ENCODE results near the gene ZNF362. TPM values are rescaled to one million over a fixed set of nuclear protein-coding genes. Genes with fewer than 3 reads are reported as not detected.

ZNF362 gene, protein sequence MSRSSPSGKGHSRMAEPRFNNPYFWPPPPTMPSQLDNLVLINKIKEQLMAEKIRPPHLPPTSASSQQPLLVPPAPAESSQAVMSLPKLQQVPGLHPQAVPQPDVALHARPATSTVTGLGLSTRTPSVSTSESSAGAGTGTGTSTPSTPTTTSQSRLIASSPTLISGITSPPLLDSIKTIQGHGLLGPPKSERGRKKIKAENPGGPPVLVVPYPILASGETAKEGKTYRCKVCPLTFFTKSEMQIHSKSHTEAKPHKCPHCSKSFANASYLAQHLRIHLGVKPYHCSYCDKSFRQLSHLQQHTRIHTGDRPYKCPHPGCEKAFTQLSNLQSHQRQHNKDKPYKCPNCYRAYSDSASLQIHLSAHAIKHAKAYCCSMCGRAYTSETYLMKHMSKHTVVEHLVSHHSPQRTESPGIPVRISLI
- 26.4 and 31.7 TPM in 2 replicates for total RNA-seq (2014; rRNA removed; shearing (Covaris generic))

DNA sequence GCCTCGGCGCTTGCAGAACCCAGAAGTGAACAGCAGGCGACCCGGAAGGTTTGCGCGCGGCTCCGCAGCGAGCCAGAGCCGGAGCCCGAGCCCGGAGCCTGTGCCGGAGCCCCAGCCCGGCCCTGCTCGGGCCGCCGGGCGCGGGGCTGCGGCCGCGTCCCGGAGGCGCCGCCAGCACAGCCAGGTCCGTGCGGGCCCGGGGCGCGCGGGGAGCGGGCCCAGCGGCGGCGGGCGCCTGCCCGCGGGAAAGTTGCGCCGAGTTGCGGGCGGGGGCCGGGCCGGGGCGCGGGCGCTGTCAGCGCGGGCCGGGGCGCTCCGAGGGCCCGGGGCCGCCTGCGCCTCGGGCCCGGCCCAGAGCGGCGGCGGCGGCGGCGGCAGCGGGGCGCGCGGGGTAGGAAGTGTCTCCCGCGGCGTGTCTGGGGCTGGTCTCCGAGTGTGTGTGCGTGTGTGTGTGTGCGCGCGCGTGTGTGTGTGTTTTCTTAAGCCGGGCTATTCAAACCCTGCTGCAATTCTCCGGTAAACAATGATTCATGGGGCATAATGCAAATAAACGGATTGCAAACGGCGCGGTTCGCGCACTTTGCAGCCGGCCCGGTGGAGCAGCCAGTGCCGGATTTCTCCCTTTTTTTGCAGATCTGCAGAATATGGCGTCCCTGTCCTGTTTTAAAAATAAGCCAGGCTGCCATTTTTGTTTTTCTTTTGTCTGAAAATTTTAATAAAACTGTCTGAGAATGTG lies at the start of gene ZNF362:
TSS of gene ZNF362 (plus strand) at position 22 of the 736 bp plus-strand sequence. CDS start 14,083 bp downstream, outside the sequence.
- H3K27me3 ChIP-seq (ENCODE audit: control insufficient read depth, insufficient read depth, low read length), result peaks cover 1% of the 10 kb centered on the region; the same call in 1 of the 2 replicates
- H3K4me3 ChIP-seq (ENCODE audit: insufficient read depth, low read depth, low read length), result peak within 1 kb of the TSS; percentile 75
- no peaks in the 10 kb centered on the region; the same call in 1 of the 2 replicates for H3K36me3 ChIP-seq (replicated peaks; ENCODE audit: control insufficient read depth, insufficient read depth, low read length)
- DNase-seq, result peak; percentile 89

DNA sequence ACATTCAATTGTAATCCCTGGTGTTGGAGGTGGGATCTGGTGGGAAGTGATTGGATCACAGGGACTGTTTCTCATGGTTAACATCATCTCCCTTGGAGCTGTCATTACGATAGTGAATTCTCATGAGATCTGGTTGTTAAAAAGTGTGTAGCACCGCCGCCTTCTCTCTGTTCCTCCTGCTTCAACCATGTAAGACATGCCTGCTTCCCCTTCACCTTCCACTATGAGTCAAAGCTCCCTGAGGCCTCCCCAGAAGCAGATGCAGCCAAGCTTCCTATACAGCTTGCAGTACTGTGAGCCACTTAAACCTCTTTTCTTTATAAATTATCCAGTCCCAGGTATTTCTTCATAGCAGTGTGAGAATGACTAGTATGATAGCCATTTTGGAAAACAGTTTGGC lies 44.3 kb upstream of the ZNF362 start:
- Histone ChIP-seq H3K36me3 (replicated peaks; ENCODE audit: control insufficient read depth, insufficient read depth, low read length) (no peaks in the 10 kb centered on the region), H3K4me3 (ENCODE audit: insufficient read depth, low read depth, low read length) (no peak overlapping the region), H3K27me3 (ENCODE audit: control insufficient read depth, insufficient read depth, low read length) (no peaks in the 10 kb centered on the region)
- DNase-seq, result no peak

DNA sequence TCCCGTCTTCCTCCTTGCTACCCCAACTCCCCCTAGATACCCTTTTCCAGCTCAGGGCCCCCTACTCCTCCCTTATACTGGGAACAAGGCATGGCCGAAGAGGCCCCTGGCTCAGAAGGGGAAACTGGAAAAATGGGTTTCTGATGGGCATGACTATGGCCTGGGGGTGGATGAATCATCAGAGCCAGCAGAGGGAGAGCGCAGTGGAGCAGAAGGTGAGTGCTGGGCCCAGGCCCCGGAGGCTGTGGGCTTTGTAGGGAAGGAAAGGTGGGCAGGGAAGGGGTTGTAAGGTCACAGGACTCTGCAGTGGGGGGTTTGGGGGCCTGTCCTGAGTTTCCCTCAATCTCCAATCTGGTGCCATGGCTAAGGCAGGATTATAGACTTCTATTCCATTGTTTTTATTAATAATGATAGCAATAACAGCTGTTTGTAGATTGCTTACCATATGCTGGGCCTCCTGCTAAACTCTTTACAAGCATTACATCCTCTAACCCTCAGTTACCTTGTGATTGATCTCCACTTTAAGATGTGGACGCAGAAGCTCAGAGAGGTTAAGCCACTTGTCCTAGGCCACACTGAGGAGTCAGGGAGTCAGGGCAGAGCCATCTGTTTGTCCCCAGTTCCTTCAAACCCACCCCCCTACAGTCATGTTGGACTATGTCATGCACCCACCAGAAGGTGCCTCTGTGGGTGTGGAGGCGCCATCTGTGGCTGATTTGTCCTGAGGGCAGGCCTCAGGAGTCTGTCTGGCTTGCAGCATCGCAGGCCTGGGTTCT lies 36.2 kb upstream of the ZNF362 start:
- Histone ChIP-seq H3K36me3 (replicated peaks; ENCODE audit: control insufficient read depth, insufficient read depth, low read length) (no peaks in the 10 kb centered on the region), H3K4me3 (ENCODE audit: insufficient read depth, low read depth, low read length) (no peak overlapping the region), H3K27me3 (ENCODE audit: control insufficient read depth, insufficient read depth, low read length) (no peaks in the 10 kb centered on the region; the same call in 1 of the 2 replicates)
- no peak for DNase-seq

DNA sequence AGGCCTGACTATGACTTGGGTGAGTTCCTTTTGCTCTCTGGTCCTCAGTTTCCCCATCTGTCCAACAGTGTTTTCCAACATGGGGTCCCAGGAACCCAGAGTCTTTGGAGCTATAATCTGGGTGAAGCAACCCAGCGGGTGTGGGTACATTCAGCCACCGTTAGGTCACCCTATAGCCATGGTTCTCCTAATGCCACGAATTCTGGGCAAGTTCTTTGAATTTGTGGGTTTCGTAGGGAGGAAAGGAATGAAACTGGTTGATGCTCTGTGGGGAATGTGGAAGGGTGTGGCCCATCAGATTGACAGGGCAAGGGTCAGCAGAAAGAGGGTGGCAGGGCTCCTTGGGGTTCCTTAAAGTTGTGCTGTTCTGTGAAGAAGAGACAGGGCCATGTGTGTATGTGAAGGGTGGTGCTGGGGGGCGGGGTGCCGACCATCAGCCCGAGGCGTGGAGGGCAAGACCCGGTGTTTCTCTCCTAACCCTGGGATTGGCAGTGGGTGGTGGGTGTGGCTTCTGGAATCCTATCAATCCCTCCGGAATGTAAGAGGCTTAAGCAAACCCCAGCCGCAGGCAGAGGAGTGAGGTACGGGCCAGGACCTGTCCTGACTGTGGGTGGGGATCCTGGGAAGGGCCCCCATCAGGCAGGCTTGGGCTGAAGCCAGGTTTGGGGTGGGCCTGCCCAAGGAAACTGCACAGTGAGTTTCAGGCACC lies 35.5 kb upstream of the ZNF362 start:
- H3K27me3 ChIP-seq (ENCODE audit: control insufficient read depth, insufficient read depth, low read length), result no peaks in the 10 kb centered on the region; the same call in 1 of the 2 replicates
- no peak overlapping the region for H3K4me3 ChIP-seq (ENCODE audit: insufficient read depth, low read depth, low read length)
- peak; percentile 48 for DNase-seq
- H3K36me3 ChIP-seq (replicated peaks; ENCODE audit: control insufficient read depth, insufficient read depth, low read length), result no peaks in the 10 kb centered on the region

DNA sequence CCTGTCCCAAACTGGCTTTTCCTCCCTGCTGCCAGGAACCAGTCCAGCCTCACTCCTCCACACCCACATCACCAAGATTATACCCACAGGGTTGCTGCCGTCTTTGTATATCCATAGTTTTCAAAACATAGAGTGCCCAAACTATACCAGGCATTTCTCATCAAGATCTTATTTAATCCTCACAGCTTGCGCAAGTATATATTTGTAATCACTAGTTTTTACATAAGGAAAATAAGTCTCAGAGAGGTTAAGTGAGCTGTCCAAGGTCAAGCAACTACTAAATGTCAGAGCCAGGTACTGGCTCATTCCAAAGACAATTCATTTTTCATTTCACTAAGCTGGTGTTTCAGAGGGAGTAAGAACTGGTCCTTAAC lies 34.9 kb upstream of the ZNF362 start:
- Histone ChIP-seq H3K27me3 (ENCODE audit: control insufficient read depth, insufficient read depth, low read length) (no peaks in the 10 kb centered on the region; the same call in 1 of the 2 replicates), H3K36me3 (replicated peaks; ENCODE audit: control insufficient read depth, insufficient read depth, low read length) (no peaks in the 10 kb centered on the region), H3K4me3 (ENCODE audit: insufficient read depth, low read depth, low read length) (no peak overlapping the region)
- no peak for DNase-seq

DNA sequence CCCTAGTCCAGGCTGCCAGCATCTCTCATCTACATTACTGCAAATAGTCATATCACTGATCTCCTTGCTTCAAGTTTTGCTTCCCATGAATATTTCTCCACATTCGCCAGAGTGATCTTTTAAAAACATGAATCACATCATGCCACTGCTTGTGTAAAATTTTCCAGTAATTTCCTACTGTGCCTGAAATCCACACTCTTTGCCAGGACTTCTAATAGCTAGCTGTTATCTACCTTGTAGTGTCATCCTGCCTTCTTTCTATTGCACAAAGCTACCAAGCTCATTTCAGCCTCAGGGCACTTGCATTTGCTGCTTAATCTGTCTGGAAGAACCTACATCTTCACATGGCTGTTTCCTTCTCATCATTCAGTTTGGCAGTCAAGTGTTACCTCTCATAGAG lies 33.9 kb upstream of the ZNF362 start:
- DNase-seq, result no peak
- H3K36me3 ChIP-seq (replicated peaks; ENCODE audit: control insufficient read depth, insufficient read depth, low read length), result no peaks in the 10 kb centered on the region
- H3K27me3 ChIP-seq (ENCODE audit: control insufficient read depth, insufficient read depth, low read length), result no peaks in the 10 kb centered on the region; the same call in 1 of the 2 replicates
- H3K4me3 ChIP-seq (ENCODE audit: insufficient read depth, low read depth, low read length), result no peak overlapping the region

DNA sequence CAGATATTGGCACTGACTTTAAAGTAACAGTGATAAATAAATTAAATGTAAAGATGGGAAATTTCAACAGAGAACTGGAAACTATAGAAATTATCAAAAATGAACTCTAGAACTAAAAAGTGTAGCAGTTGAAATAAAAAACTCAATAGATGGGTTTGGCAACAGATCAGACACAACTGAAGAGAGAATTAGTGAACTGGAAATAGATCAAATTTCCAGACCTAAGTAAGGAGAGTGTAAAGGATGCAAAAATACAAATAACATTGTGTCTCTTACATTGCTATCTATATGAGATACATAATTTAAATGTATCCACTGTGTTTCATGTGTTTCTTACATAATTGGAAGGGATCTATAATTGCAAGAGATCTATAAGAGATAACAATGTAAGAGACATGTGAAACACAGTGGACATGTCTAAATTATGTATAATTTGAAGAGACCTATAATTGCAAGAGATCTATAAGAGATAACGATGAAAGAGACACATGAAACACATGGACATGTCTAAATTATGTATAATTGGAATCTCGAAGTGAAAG lies 32.1 kb upstream of the ZNF362 start:
- H3K4me3 ChIP-seq (ENCODE audit: insufficient read depth, low read depth, low read length), result no peak overlapping the region
- H3K27me3 ChIP-seq (ENCODE audit: control insufficient read depth, insufficient read depth, low read length), result no peaks in the 10 kb centered on the region; the same call in 1 of the 2 replicates
- DNase-seq, result no peak
- no peaks in the 10 kb centered on the region for H3K36me3 ChIP-seq (replicated peaks; ENCODE audit: control insufficient read depth, insufficient read depth, low read length)

DNA sequence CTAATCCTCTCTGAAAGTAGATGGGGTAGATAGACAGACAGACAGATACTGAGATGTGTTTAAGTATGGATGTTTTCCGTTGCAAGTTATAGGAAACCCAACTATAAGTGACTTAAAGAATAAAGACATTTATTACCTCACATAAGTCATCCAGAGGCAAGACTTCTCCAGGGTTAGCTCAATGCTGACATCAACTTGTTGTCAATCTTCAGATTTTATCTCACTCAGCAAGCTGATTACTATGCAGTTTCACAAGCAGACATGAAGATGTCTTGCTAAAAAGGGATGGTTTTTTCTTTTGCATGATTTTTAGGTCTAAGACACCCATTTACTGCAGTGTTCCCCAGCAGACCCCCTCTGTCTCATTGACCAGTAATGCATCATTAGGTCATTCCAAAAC lies 30.7 kb upstream of the ZNF362 start:
- Histone ChIP-seq H3K36me3 (replicated peaks; ENCODE audit: control insufficient read depth, insufficient read depth, low read length) (no peaks in the 10 kb centered on the region), H3K27me3 (ENCODE audit: control insufficient read depth, insufficient read depth, low read length) (no peaks in the 10 kb centered on the region; the same call in 1 of the 2 replicates), H3K4me3 (ENCODE audit: insufficient read depth, low read depth, low read length) (no peak overlapping the region)
- DNase-seq, result no peak

DNA sequence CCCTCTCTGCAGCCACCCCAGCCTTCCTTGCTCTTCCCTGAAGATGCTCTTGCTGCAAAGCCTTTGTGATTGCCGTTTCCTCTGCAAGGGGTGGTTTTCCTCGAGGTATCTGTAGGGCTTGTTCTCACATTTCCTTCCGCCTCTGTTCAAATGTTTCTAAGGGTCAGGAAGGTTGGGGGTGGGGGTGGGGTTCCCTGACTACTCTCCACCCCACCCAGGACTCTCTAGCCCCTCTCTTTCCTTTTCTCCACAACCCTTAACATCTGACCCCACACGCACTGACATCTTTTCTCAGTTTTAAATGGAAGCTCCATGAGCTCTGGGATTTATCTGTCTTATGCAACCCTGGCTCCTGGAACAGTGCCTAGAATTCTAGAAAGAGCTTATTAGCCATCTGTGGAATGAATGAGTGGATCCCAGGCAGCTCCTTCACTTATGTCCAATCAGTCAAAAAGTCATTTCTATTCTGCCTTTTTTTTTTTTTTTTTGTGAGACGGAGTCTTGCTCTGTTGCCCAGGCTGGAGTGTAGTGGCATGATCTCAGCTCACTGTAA lies 27.3 kb upstream of the ZNF362 start:
- Histone ChIP-seq H3K4me3 (ENCODE audit: insufficient read depth, low read depth, low read length) (no peak overlapping the region), H3K27me3 (ENCODE audit: control insufficient read depth, insufficient read depth, low read length) (no peaks in the 10 kb centered on the region; the same call in 1 of the 2 replicates), H3K36me3 (replicated peaks; ENCODE audit: control insufficient read depth, insufficient read depth, low read length) (no peaks in the 10 kb centered on the region)
- no peak for DNase-seq

DNA sequence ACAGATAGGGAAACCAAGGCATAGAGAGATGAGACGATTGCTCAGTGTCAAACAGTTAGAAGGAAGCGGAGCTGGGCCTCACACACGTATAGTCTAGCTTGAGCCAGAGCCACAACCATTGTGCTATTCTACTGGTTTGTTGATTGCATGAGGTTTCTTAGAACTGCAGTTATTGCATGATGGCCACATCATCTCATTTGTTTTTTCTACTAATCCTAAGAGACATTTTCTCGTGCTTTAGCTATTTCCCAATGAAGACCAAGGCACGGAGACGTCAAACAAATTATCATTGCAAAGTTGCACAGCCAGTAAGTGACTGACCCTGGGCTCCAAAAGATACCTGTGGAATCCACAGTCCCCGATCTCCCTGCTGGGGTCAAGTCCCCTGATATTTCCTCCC lies 25.1 kb upstream of the ZNF362 start:
- Histone ChIP-seq H3K36me3 (replicated peaks; ENCODE audit: control insufficient read depth, insufficient read depth, low read length) (no peaks in the 10 kb centered on the region), H3K4me3 (ENCODE audit: insufficient read depth, low read depth, low read length) (no peak overlapping the region), H3K27me3 (ENCODE audit: control insufficient read depth, insufficient read depth, low read length) (no peaks in the 10 kb centered on the region; the same call in 1 of the 2 replicates)
- no peak for DNase-seq

DNA sequence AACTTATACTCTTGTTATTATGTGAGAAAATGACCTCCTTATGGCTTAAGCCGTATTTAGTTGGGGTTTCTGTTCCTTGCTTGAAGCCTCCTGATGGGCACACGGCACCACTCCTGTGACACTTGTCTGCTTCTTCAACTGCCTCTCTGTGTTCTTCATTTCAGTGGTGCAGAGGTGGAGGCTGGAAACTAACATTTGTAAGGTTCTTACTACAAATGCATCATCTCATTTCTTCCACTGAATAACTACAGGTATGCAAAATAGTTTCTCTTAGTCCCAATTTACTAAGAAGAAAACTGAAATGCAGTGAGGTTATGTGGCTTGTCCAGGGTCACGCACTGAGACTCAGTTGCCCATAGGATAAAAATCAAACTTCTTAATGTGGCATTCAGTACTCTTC lies 23.6 kb upstream of the ZNF362 start:
- Histone ChIP-seq H3K36me3 (replicated peaks; ENCODE audit: control insufficient read depth, insufficient read depth, low read length) (no peaks in the 10 kb centered on the region), H3K27me3 (ENCODE audit: control insufficient read depth, insufficient read depth, low read length) (no peaks in the 10 kb centered on the region), H3K4me3 (ENCODE audit: insufficient read depth, low read depth, low read length) (no peak overlapping the region)
- no peak for DNase-seq

DNA sequence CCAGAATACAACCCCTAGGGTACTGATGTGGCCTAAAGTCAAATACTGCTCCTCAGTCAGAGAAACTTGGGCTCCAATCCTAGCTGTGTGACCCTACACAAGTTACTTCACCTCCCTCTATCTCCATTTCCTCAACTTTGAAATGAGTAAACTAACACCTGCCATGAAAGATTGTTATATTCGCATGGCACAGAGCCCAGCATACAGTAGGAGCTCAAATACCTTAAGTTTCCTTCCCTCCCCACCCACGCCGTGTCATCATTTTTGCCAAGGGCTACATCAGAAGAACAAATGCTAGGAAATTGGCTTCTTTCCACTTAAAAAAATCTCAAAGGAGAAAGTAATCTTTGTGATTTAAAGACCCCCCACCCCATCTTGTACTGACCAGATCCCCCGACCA lies 22.2 kb upstream of the ZNF362 start:
- H3K36me3 ChIP-seq (replicated peaks; ENCODE audit: control insufficient read depth, insufficient read depth, low read length), result no peaks in the 10 kb centered on the region
- H3K4me3 ChIP-seq (ENCODE audit: insufficient read depth, low read depth, low read length), result no peak overlapping the region
- no peak for DNase-seq
- H3K27me3 ChIP-seq (ENCODE audit: control insufficient read depth, insufficient read depth, low read length), result no peaks in the 10 kb centered on the region; the same call in 1 of the 2 replicates

DNA sequence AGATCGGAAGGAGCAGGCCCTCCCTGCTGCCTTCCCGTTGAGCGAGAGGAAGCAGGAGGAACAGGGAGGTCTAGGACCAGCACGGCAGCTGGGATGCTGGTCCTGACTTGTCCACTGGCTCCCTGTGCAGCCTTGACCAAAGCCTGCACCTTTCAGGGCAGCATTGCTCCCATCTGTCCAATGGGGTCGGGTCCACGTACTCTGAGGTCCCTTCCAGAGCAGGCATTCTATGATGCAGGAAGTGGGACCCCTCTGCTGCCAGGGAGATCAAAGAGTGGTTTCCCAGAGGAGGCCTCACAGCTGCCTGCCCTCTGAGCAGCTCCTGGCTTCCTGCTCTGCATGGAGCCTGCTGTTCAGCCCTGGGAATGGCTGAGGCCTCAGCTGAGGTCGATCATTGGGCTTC lies 21.7 kb upstream of the ZNF362 start:
- Histone ChIP-seq H3K36me3 (replicated peaks; ENCODE audit: control insufficient read depth, insufficient read depth, low read length) (no peaks in the 10 kb centered on the region), H3K27me3 (ENCODE audit: control insufficient read depth, insufficient read depth, low read length) (no peaks in the 10 kb centered on the region; the same call in 1 of the 2 replicates), H3K4me3 (ENCODE audit: insufficient read depth, low read depth, low read length) (no peak overlapping the region)
- no peak for DNase-seq

All from H7 (cell line).